Activated naive CD8-positive, alpha-beta T cell (primary cell): ENCODE results near the gene RNU1-2.
A peak's percentile ranks its signal among the peaks of the same experiment; 100 is the strongest.
"Not testable (repeated sequence)": the region's sequence is repeated elsewhere in the genome, so short reads cannot be mapped to it uniquely, and the experiment has no call there.

ENCODE experiments used
- H3K27ac Mint-ChIP-seq: one replicate; pipeline ENCODE4 v1.8.0; 2021; ENCODE audit warnings: mixed read lengths
- H3K27me3 Mint-ChIP-seq: one replicate; pipeline ENCODE4 v1.8.0; 2021; ENCODE audit warnings: mixed read lengths
- H3K36me3 Mint-ChIP-seq: one replicate; pipeline ENCODE4 v1.8.0; 2021; ENCODE audit warnings: mixed read lengths
- H3K4me1 Mint-ChIP-seq: one replicate; pipeline ENCODE4 v1.8.0; 2021; ENCODE audit warnings: low read depth, mixed read lengths
- H3K4me3 Mint-ChIP-seq: one replicate; pipeline ENCODE4 v1.8.0; 2021; ENCODE audit warnings: mild to moderate bottlenecking, mixed read lengths
- H3K9me3 Mint-ChIP-seq: one replicate; pipeline ENCODE4 v1.8.0; 2021; ENCODE audit warnings: low read depth, mixed read lengths

Gene RNU1-2

GRCh38 chr1:16874968-16875765, 20.6 kb upstream of the RNU1-2 start:
- H3K4me1 Mint-ChIP-seq, H3K4me3 Mint-ChIP-seq, H3K9me3 Mint-ChIP-seq, H3K36me3 Mint-ChIP-seq, H3K27ac Mint-ChIP-seq: not testable (repeated sequence)
- peaks cover 15% of the 10 kb centered on the region for H3K27me3 Mint-ChIP-seq

GRCh38 chr1:16881742-16882141, 14.0 kb upstream of the RNU1-2 start:
- H3K27me3 Mint-ChIP-seq = peaks cover 12% of the 10 kb centered on the region
- not testable (repeated sequence) for H3K36me3 Mint-ChIP-seq, H3K27ac Mint-ChIP-seq, H3K4me3 Mint-ChIP-seq, H3K9me3 Mint-ChIP-seq, H3K4me1 Mint-ChIP-seq

DNA sequence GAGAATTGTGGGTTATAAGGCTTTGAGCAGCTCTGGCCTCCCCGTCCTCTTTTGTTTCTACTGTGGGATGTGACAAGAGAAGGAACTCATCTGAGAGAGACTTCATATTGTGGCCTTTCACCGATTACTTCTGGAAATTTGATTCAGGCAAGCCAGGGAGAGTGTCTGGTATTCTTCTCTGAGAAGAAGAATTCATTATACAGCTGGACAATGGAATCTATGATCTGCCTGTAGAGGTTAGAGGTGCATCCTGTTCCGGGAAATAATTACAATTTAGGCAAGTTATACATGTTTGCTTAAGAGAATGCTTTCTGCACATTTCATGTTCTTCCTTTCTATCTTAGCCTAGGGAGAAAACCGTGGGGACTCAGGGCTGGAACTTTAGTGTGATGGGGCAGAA, 12.8 kb upstream of the RNU1-2 start:
- Mint-ChIP-seq H3K36me3 (peaks cover 3% of the 10 kb centered on the region), H3K27me3 (peaks cover 10% of the 10 kb centered on the region), H3K27ac (no peak overlapping the region), H3K9me3 (no peaks in the 10 kb centered on the region), H3K4me1 (no peaks in the 10 kb centered on the region), H3K4me3 (no peak overlapping the region)

GRCh38 chr1:16884487-16884886, 11.3 kb upstream of the RNU1-2 start:
- peaks cover 13% of the 10 kb centered on the region for H3K4me1 Mint-ChIP-seq
- H3K27ac Mint-ChIP-seq, H3K36me3 Mint-ChIP-seq, H3K9me3 Mint-ChIP-seq, H3K4me3 Mint-ChIP-seq: not testable (repeated sequence)
- peaks cover 10% of the 10 kb centered on the region for H3K27me3 Mint-ChIP-seq

GRCh38 chr1:16886860-16887605, 8.7 kb upstream of the RNU1-2 start:
- H3K4me3 Mint-ChIP-seq = no peak overlapping the region
- no peak overlapping the region for H3K27ac Mint-ChIP-seq
- H3K36me3 Mint-ChIP-seq = no peaks in the 10 kb centered on the region
- peaks cover 21% of the 10 kb centered on the region for H3K4me1 Mint-ChIP-seq
- peaks cover 4% of the 10 kb centered on the region for H3K27me3 Mint-ChIP-seq
- H3K9me3 Mint-ChIP-seq = no peaks in the 10 kb centered on the region

- Mint-ChIP-seq H3K4me3 (peak overlapping the region; percentile 92), H3K27me3 (no peaks in the 10 kb centered on the region), H3K4me1 (peaks cover 21% of the 10 kb centered on the region), H3K27ac (peak overlapping the region; percentile 95), H3K9me3 (no peaks in the 10 kb centered on the region), H3K36me3 (no peaks in the 10 kb centered on the region)
These were observed 6.6 kb upstream of the RNU1-2 start for GRCh38 chr1:16888860-16889816.

GRCh38 chr1:16890539-16891021, 5.2 kb upstream of the RNU1-2 start:
- not testable (repeated sequence) for H3K9me3 Mint-ChIP-seq, H3K27ac Mint-ChIP-seq, H3K36me3 Mint-ChIP-seq, H3K27me3 Mint-ChIP-seq
- H3K4me1 Mint-ChIP-seq = peaks cover 32% of the 10 kb centered on the region
- H3K4me3 Mint-ChIP-seq = peak overlapping the region; percentile 92

- not testable (repeated sequence) for H3K27me3 Mint-ChIP-seq, H3K27ac Mint-ChIP-seq, H3K36me3 Mint-ChIP-seq, H3K9me3 Mint-ChIP-seq
- peaks cover 32% of the 10 kb centered on the region for H3K4me1 Mint-ChIP-seq
- peak overlapping the region; percentile 19 for H3K4me3 Mint-ChIP-seq
These were observed 4.7 kb upstream of the RNU1-2 start for GRCh38 chr1:16891057-16891456.

- H3K27ac Mint-ChIP-seq, H3K4me3 Mint-ChIP-seq, H3K9me3 Mint-ChIP-seq, H3K36me3 Mint-ChIP-seq, H3K27me3 Mint-ChIP-seq: not testable (repeated sequence)
- peaks cover 45% of the 10 kb centered on the region for H3K4me1 Mint-ChIP-seq
These were observed 2.7 kb upstream of the RNU1-2 start for GRCh38 chr1:16892978-16893525.

DNA sequence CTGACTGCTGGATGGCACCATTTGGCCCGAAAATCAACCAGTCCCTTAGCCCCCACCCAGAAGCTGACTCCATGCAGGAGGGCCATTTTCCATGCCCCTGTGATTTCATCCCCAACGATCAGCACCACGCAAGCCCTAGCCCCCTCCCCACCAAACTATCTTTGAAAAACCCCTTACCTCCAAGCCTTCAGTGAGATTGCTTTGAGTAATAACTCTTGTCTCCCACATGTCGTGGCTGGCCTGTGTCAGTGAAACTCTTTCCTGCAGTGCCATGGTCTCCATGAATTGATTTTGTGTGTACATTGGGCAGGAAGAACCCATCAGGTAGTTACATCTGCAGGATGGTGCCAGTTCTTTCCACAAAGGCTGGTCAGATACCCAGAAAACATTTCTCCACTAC, 2.0 kb upstream of the RNU1-2 start:
- not testable (repeated sequence) for H3K4me3 Mint-ChIP-seq, H3K36me3 Mint-ChIP-seq, H3K27ac Mint-ChIP-seq, H3K27me3 Mint-ChIP-seq, H3K9me3 Mint-ChIP-seq
- peaks cover 42% of the 10 kb centered on the region for H3K4me1 Mint-ChIP-seq

GRCh38 chr1:16894338-16894737, 1.4 kb upstream of the RNU1-2 start:
- Mint-ChIP-seq H3K27ac (peak overlapping the region; percentile 18), H3K4me1 (peaks cover 37% of the 10 kb centered on the region), H3K4me3 (peak overlapping the region; percentile 2)
- H3K9me3 Mint-ChIP-seq, H3K27me3 Mint-ChIP-seq, H3K36me3 Mint-ChIP-seq: not testable (repeated sequence)

- H3K27me3 Mint-ChIP-seq, H3K9me3 Mint-ChIP-seq, H3K36me3 Mint-ChIP-seq: not testable (repeated sequence)
- Mint-ChIP-seq H3K4me3 (peak overlapping the region; percentile 85), H3K4me1 (peaks cover 29% of the 10 kb centered on the region), H3K27ac (peak overlapping the region; percentile 100)
These were observed 565 bp upstream of the RNU1-2 start for GRCh38 chr1:16895233-16895597.

GRCh38 chr1:16896316-16897055, 706 bp downstream of the RNU1-2 start:
- not testable (repeated sequence) for H3K36me3 Mint-ChIP-seq
- peak overlapping the region; percentile 100 for H3K27ac Mint-ChIP-seq
- peaks cover 37% of the 10 kb centered on the region for H3K4me1 Mint-ChIP-seq

DNA sequence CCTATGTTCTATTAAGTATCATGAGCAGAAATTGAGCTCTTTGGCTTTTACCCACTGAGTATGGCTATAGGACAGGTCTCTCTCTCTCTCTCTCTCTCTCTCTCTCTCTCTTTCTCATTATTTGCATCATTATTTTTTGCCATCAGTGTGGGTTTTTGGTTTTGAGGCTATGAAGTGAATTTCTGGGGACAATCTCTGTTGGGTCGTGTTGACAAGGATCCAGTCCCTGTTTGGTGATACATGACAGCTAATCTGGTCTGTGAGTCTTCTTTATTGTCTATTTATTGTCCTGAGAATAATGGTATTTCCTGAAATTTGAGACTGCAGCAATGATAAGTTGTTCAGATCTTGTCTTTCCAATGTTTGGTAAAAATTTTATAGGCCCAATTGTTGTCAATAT, 1.9 kb downstream of the RNU1-2 start:
- not testable (repeated sequence) for H3K27me3 Mint-ChIP-seq, H3K36me3 Mint-ChIP-seq, H3K9me3 Mint-ChIP-seq
- Mint-ChIP-seq H3K27ac (peak overlapping the region; percentile 48), H3K4me1 (peaks cover 42% of the 10 kb centered on the region), H3K4me3 (peak overlapping the region; percentile 21)

More at GRCh38 chr1:16896316-16897055, 706 bp downstream of the RNU1-2 start:
- H3K27me3 Mint-ChIP-seq, H3K9me3 Mint-ChIP-seq: not testable (repeated sequence)
- peak overlapping the region; percentile 85 for H3K4me3 Mint-ChIP-seq
